Keratinocyte (primary cell): ENCODE results near the gene PXDN.

ENCODE experiments used
- EZH2 ChIP-seq: IDR thresholded peaks from one replicate; pipeline ENCODE4 v1.6.1; 2012; ENCODE audit warnings: inconsistent platforms, mild to moderate bottlenecking, low read length, moderate library complexity
- TF ChIP-seq, protein P1 (sequence below), 3 experiments: IDR thresholded peaks in 1 of 3; conservative IDR thresholded peaks in 1 of 3; optimal IDR thresholded peaks in 1 of 3; 2 replicates in 2 of 3; 3 replicates in 1 of 3; pipeline versions ENCODE3 to v1.5.1; 2011; ENCODE audit warnings: low read length in 3 of 3, mild to moderate bottlenecking in 3 of 3, moderate library complexity in 2 of 3, control low read depth in 1 of 3, inconsistent platforms in 1 of 3; ENCODE audit not compliant: insufficient read depth in 2 of 3; ENCODE audit errors: extremely low read depth in 1 of 3

GRCh38 chr2:1746174-1747064 is 2.1 kb upstream of the PXDN start:
- TF ChIP-seq, protein P1, sequence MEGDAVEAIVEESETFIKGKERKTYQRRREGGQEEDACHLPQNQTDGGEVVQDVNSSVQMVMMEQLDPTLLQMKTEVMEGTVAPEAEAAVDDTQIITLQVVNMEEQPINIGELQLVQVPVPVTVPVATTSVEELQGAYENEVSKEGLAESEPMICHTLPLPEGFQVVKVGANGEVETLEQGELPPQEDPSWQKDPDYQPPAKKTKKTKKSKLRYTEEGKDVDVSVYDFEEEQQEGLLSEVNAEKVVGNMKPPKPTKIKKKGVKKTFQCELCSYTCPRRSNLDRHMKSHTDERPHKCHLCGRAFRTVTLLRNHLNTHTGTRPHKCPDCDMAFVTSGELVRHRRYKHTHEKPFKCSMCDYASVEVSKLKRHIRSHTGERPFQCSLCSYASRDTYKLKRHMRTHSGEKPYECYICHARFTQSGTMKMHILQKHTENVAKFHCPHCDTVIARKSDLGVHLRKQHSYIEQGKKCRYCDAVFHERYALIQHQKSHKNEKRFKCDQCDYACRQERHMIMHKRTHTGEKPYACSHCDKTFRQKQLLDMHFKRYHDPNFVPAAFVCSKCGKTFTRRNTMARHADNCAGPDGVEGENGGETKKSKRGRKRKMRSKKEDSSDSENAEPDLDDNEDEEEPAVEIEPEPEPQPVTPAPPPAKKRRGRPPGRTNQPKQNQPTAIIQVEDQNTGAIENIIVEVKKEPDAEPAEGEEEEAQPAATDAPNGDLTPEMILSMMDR (optimal IDR thresholded peaks at IDR 0.05 in 1 of 3, IDR thresholded peaks at IDR 0.05 in 1 of 3, conservative IDR thresholded peaks at IDR 0.05 in 1 of 3; ENCODE audit: extremely low read depth in 1 of 3, insufficient read depth in 2 of 3, low read length in 3 of 3): no peak
- no peak for TF ChIP-seq EZH2
